NB4 (cell line): ENCODE measurements around the gene DPF3.

Experiments used
- MYC ChIP-seq: IDR thresholded peaks from 2 replicates; pipeline ENCODE4 v1.6.1; 2011; ENCODE audit warnings: low read depth, low read length
- POLR2A ChIP-seq: IDR thresholded peaks from 2 replicates; pipeline ENCODE4 v1.6.1; 2011; ENCODE audit warnings: mild to moderate bottlenecking; ENCODE audit not compliant: insufficient read length; ENCODE audit errors: extremely low read depth
- TF ChIP-seq, protein P1 (sequence below): IDR thresholded peaks from 2 replicates; pipeline ENCODE4 v1.6.1; 2011; ENCODE audit warnings: low read depth, low read length
- TF ChIP-seq, protein P2 (sequence below): IDR thresholded peaks from one replicate; pipeline ENCODE4 v1.5.1; 2012; ENCODE audit warnings: low read depth, low read length

DNA sequence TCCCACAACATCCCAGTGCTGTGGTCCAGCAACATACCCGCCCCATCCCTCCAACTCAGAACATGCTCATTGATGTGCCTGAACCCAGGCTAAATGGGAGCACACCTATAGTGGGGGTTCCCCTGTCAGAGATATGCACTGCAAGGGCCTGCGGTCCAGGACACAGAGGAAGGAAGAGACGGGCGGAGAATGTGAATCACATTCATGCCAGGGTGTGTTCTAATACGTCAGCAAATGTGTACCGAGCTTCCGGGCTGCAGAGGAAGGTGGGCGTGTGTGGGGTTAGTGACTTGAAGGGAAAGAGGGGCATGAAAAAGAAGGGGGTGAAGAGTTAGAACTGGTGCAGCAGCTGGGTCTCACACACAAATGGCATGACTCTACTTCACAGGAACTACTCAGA lies 83.7 kb downstream of the DPF3 start:
- TF ChIP-seq, protein P1, sequence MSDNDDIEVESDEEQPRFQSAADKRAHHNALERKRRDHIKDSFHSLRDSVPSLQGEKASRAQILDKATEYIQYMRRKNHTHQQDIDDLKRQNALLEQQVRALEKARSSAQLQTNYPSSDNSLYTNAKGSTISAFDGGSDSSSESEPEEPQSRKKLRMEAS: no peak
- TF ChIP-seq MYC (no peak), POLR2A (no peak)
- TF ChIP-seq, protein P2, sequence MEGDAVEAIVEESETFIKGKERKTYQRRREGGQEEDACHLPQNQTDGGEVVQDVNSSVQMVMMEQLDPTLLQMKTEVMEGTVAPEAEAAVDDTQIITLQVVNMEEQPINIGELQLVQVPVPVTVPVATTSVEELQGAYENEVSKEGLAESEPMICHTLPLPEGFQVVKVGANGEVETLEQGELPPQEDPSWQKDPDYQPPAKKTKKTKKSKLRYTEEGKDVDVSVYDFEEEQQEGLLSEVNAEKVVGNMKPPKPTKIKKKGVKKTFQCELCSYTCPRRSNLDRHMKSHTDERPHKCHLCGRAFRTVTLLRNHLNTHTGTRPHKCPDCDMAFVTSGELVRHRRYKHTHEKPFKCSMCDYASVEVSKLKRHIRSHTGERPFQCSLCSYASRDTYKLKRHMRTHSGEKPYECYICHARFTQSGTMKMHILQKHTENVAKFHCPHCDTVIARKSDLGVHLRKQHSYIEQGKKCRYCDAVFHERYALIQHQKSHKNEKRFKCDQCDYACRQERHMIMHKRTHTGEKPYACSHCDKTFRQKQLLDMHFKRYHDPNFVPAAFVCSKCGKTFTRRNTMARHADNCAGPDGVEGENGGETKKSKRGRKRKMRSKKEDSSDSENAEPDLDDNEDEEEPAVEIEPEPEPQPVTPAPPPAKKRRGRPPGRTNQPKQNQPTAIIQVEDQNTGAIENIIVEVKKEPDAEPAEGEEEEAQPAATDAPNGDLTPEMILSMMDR: no peak
